Kidney epithelial cell (primary cell): ENCODE data around the gene LPGAT1. TPM values are rescaled to one million over a fixed set of nuclear protein-coding genes. Genes with fewer than 3 reads are reported as not detected.

Experiments used
- DNase-seq: peaks from one replicate; pipeline ENCODE4 v3.0.0-alpha.2; 2010; ENCODE audit warnings: low read depth
- H3K27me3 ChIP-seq: 2 replicates; pipeline ENCODE4 v1.6.0; 2011; ENCODE audit warnings: low read length; ENCODE audit not compliant: control insufficient read depth, insufficient read depth
- H3K36me3 ChIP-seq: 2 replicates; pipeline ENCODE4 v1.5.1; 2011; ENCODE audit warnings: low read length; ENCODE audit not compliant: control insufficient read depth, insufficient read depth
- H3K4me3 ChIP-seq: 2 replicates; pipeline ENCODE4 v1.5.1; 2011; ENCODE audit warnings: low read depth, mild to moderate bottlenecking, control low read depth, low read length
- CTCF ChIP-seq: IDR thresholded peaks from 2 replicates; pipeline ENCODE4 v1.5.1; 2011; ENCODE audit warnings: mild to moderate bottlenecking, moderate library complexity, low read length, control low read depth, inconsistent platforms; ENCODE audit not compliant: insufficient read depth, poor library complexity, severe bottlenecking
- total RNA-seq: library from RNA; depleted of rRNA; stranded (reverse); fragments of >200 nt; gene quantifications from 2 replicates; pipeline ENCODE4 v1.2.3, GENCODE V29; 2015

Gene LPGAT1
- total RNA-seq, 1 donor from 2014 or later = 51.9 TPM

- no peak for TF ChIP-seq CTCF
- peaks cover 1% of the 10 kb centered on the region for H3K36me3 ChIP-seq
- no peak for DNase-seq
- no peak overlapping the region for H3K4me3 ChIP-seq
- H3K27me3 ChIP-seq = no peaks in the 10 kb centered on the region
These were observed 40.7 kb downstream of the LPGAT1 start for GRCh38 chr1:211789641-211790464.

GRCh38 chr1:211788626-211789025, 41.9 kb downstream of the LPGAT1 start:
- no peak overlapping the region for H3K4me3 ChIP-seq
- no peak for TF ChIP-seq CTCF
- H3K27me3 ChIP-seq = no peaks in the 10 kb centered on the region
- no peak for DNase-seq
- H3K36me3 ChIP-seq = peaks cover 1% of the 10 kb centered on the region

GRCh38 chr1:211783897-211784296, 46.7 kb downstream of the LPGAT1 start:
- no peak for DNase-seq
- H3K27me3 ChIP-seq = no peaks in the 10 kb centered on the region
- no peaks in the 10 kb centered on the region for H3K36me3 ChIP-seq
- no peak for TF ChIP-seq CTCF
- no peak overlapping the region for H3K4me3 ChIP-seq

GRCh38 chr1:211783266-211783665, 47.3 kb downstream of the LPGAT1 start:
- no peaks in the 10 kb centered on the region for H3K27me3 ChIP-seq
- no peak overlapping the region for H3K4me3 ChIP-seq
- no peak for TF ChIP-seq CTCF
- no peak for DNase-seq
- no peaks in the 10 kb centered on the region for H3K36me3 ChIP-seq

- Histone ChIP-seq H3K27me3 (no peaks in the 10 kb centered on the region), H3K36me3 (no peaks in the 10 kb centered on the region), H3K4me3 (no peak overlapping the region)
- TF ChIP-seq CTCF = no peak
- DNase-seq = no peak
These were observed 49.3 kb downstream of the LPGAT1 start for GRCh38 chr1:211781260-211781659.

GRCh38 chr1:211775170-211775569, 55.4 kb downstream of the LPGAT1 start:
- no peak for TF ChIP-seq CTCF
- DNase-seq = no peak
- Histone ChIP-seq H3K4me3 (no peak overlapping the region), H3K36me3 (no peaks in the 10 kb centered on the region), H3K27me3 (no peaks in the 10 kb centered on the region)
